Neutrophil (primary cell): ENCODE data around the gene SPAG5.
A peak's percentile ranks its signal among the peaks of the same experiment; 100 is the strongest.

Source experiments
- H3K27ac ChIP-seq: fragments of 200-600 bp; sonication (generic); 2 replicates; pipeline ENCODE4 v1.5.1; 2016; ENCODE audit warnings: mild to moderate bottlenecking, moderate library complexity
- H3K27me3 ChIP-seq: fragments of 200-600 bp; sonication (generic); 2 replicates; pipeline ENCODE4 v1.6.0; 2016; ENCODE audit warnings: mild to moderate bottlenecking
- H3K36me3 ChIP-seq: fragments of 200-600 bp; sonication (generic); 2 replicates; pipeline ENCODE4 v1.5.1; 2017
- H3K4me1 ChIP-seq, 2 experiments: fragments of 200-600 bp in 1 of 2; sonication (generic) in 1 of 2; 1 replicate in 1 of 2; 2 replicates in 1 of 2; pipeline versions ENCODE4 v1.5.1 to v1.6.1; 2013 to 2016; ENCODE audit warnings: low read depth in 1 of 2, low read length in 1 of 2, mild to moderate bottlenecking in 1 of 2, moderate library complexity in 1 of 2; ENCODE audit not compliant: control insufficient read depth in 1 of 2, insufficient read depth in 1 of 2
- H3K4me3 ChIP-seq, 2 experiments: fragments of 200-600 bp in 1 of 2; sonication (generic) in 1 of 2; 1 replicate in 1 of 2; 2 replicates in 1 of 2; pipeline ENCODE4 v1.5.1; 2013 to 2016; ENCODE audit warnings: low read depth in 1 of 2, low read length in 1 of 2, mild to moderate bottlenecking in 1 of 2, moderate library complexity in 1 of 2
- H3K9me3 ChIP-seq: fragments of 200-600 bp; sonication (generic); 2 replicates; pipeline ENCODE4 v1.5.1; 2016
- TF ChIP-seq, protein P1 (sequence below): fragments of 200-600 bp; sonication (generic); IDR thresholded peaks from 2 replicates; pipeline ENCODE4 v1.5.1; 2016; ENCODE audit warnings: antibody characterized with exemption

The SPAG5 gene

DNA sequence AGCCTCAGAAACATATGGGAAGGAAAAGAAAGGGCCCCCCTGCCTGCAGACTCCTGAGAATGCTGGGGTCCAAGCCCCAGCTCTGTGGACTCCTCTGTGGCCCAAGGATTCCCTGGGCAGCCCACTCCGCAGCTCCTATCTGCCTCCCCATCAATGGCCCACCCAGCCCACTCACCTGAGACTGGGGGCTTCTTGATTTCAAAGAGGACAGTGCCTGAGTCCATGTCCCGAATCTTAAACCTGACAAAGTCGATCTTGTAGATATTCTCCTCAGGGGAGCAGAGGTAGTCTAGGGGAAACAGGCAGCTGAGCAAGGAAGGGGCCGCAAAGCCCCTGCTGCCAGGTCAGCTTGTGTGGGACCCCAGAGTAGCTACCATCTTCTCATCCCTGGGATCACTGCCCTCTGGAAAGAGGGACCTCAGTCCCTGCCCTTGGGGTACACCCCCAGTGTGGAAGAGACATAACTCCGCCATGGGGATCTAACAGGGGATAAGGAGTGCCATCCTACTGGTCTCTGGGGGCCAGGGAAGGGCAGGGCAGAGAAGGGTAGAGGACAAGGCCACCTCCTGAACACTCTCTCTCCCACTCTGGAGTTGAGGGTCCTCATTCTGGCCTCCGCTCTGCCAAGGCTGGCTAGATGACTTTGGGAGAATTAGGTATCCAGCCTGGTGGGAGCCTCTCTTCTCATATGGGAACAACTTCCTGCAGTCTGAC is 50.3 kb downstream of the SPAG5 start:
- TF ChIP-seq, protein P1, sequence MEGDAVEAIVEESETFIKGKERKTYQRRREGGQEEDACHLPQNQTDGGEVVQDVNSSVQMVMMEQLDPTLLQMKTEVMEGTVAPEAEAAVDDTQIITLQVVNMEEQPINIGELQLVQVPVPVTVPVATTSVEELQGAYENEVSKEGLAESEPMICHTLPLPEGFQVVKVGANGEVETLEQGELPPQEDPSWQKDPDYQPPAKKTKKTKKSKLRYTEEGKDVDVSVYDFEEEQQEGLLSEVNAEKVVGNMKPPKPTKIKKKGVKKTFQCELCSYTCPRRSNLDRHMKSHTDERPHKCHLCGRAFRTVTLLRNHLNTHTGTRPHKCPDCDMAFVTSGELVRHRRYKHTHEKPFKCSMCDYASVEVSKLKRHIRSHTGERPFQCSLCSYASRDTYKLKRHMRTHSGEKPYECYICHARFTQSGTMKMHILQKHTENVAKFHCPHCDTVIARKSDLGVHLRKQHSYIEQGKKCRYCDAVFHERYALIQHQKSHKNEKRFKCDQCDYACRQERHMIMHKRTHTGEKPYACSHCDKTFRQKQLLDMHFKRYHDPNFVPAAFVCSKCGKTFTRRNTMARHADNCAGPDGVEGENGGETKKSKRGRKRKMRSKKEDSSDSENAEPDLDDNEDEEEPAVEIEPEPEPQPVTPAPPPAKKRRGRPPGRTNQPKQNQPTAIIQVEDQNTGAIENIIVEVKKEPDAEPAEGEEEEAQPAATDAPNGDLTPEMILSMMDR, result no peak
- H3K27me3 ChIP-seq, result no peaks in the 10 kb centered on the region
- peak overlapping the region; percentile 65 to 74 for H3K4me3 ChIP-seq
- H3K9me3 ChIP-seq, result no peaks in the 10 kb centered on the region
- H3K27ac ChIP-seq, result peak overlapping the region; percentile 95
- H3K36me3 ChIP-seq, result peaks cover 25% of the 10 kb centered on the region
- peaks cover 59 to 66% of the 10 kb centered on the region in 2 experiments for H3K4me1 ChIP-seq

DNA sequence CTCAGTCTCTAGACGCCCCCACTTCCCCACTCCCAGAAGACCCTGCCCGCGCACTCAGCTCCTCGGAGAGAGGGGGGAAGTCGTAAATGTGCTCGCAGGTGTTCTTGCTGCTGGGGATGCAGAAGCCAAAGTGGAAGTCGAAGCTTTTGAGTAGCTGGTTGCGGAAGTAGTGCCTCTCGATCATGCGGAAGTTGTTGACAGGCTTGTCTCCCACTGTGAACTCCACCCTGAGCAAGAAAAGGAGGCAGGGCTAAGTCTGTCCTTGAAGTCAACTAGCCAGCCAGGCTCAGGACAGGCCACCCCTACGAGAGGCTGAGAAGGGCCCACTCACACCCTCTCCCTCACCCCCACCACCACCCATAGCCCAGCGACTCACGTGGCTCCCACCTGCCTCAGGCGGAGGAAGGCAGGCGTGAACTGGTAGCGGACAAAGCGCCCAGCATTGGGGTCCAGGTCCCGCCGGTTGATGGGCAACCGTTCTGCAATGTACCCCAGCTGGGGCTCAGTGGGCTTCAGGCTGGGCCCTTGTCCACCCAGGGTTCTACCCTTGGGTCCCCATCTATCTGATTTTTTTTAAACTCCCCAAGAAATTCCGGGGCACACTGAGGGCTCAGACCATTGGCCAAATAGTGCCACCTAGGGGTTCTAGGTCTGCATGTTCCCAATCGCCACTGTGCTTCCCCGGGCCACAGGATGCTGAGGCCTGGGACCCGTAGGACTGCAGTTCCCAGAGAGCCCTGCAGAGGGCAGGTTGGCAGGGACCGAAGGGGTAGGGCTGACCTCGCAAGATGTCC is 51.0 kb downstream of the SPAG5 start:
- TF ChIP-seq, protein P1, result peak; percentile 95
- peaks cover 57 to 65% of the 10 kb centered on the region in 2 experiments for H3K4me1 ChIP-seq
- no peaks in the 10 kb centered on the region for H3K9me3 ChIP-seq
- H3K27me3 ChIP-seq, result no peaks in the 10 kb centered on the region
- H3K36me3 ChIP-seq, result peaks cover 20% of the 10 kb centered on the region
- peak overlapping the region; percentile 95 for H3K27ac ChIP-seq
- H3K4me3 ChIP-seq, result peak overlapping the region; percentile 55 to 65

DNA sequence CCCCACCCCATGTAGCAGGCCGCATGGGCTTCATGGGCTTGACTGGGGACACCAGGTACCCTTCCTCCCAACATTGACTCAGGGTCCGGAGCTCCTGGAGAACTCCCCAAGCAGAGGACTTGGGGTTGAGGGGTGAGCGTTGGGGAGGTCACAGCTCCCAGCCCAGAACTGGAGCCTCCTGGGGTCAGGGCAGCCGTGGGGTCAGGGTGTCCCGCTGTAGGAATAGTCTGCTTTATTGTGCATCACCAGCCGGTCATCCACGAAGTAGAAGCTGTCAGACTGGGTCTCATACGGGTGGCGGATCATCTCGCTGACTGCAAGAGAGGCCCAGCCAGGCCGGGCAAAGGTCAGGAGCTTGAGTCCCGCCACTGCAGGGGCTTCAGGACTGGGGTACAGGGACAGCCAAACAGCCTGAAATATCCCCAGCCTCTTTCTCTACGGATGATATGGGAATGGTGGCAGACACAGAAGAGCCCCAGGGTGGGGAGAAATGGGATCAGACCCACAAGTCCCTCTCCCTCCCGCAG is 51.7 kb downstream of the SPAG5 start:
- Histone ChIP-seq H3K36me3 (peaks cover 20% of the 10 kb centered on the region), H3K9me3 (no peaks in the 10 kb centered on the region), H3K27ac (peak overlapping the region; percentile 95), H3K4me3 (peak overlapping the region; percentile 55 to 65), H3K27me3 (no peaks in the 10 kb centered on the region), H3K4me1 (peaks cover 55 to 58% of the 10 kb centered on the region in 2 experiments)
- TF ChIP-seq, protein P1, result no peak

DNA sequence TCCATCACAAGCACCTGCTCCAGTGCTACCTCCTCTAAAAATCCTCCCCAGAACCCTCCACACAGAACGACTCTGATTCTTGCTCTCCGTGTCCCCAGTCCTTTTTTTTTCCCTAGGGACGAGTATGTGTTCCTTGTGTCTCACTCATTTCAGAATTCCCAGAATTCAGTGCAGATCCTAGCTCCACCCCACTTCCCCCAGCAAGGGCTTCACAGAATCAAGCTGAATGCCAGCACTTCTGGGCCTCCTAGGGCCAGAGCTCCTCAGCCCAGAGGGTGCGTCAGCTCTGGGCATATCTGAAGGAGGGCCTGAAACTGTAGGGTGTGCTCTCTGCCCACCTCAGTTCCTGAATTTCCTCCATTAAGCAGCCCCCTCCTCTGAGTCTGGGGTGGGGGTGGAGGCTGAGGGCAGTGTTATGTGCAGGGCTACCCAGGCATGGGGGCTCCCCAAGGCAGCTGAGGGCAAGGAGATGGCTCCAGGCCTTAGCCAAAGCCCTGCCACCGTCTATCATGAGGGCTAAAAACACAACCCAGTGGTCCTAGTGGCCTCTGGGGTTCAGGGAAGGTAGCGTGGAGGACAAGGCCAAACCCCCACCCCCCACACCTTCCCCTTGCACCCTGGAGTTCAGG is 52.9 kb downstream of the SPAG5 start:
- TF ChIP-seq, protein P1, result no peak
- Histone ChIP-seq H3K4me1 (peaks cover 44 to 46% of the 10 kb centered on the region in 2 experiments), H3K4me3 (no peak overlapping the region), H3K36me3 (peaks cover 20% of the 10 kb centered on the region), H3K27ac (peak overlapping the region; percentile 95), H3K27me3 (no peaks in the 10 kb centered on the region), H3K9me3 (no peaks in the 10 kb centered on the region)

DNA sequence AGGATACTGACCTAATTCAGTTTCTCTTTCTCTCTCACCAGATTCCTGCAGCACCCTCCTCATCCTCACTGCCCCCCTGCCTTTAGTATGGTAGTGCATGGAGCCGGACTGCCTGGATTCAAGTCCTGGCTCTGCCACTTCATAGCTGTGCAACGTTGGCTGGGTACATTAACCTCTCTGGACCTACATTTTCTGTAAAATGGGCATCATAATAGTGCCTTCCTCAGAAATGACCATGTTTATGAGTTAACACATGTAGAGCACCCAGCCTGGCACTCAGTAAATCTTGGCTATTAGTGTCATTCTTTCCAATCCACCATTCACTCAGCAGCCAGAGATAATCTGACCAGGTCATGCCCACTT is 53.7 kb downstream of the SPAG5 start:
- H3K27me3 ChIP-seq, result no peaks in the 10 kb centered on the region
- H3K9me3 ChIP-seq, result no peaks in the 10 kb centered on the region
- H3K4me1 ChIP-seq, result peaks cover 37 to 38% of the 10 kb centered on the region in 2 experiments
- H3K36me3 ChIP-seq, result peaks cover 20% of the 10 kb centered on the region
- TF ChIP-seq, protein P1, result no peak
- peak overlapping the region; percentile 27 for H3K27ac ChIP-seq
- no peak overlapping the region for H3K4me3 ChIP-seq
